HCT116 (cell line): Measurements from ENCODE around the gene DDX19B. TPM values are rescaled to one million over a fixed set of nuclear protein-coding genes. Genes with fewer than 3 reads are reported as not detected.
"Not testable (repeated sequence)": the region's sequence is repeated elsewhere in the genome, so short reads cannot be mapped to it uniquely, and the experiment has no call there.

Source experiments
- ATAC-seq: fragments of 200-7000 bp; cut with Tn5 transposase; 2 replicates; pipeline ENCODE4 v1.9.1; 2020; ENCODE audit warnings: mild to moderate bottlenecking, moderate library complexity
- BruUV-seq: library from RNA; stranded (reverse); fragments of 400-500 nt; replicated peaks from 2 replicates; lab custom pipeline; 2021; lab: Mats Ljungman, UMichigan
- CTCF ChIA-PET: fragments of 300-600 bp; sonication (Branson Sonifier 250); formaldehyde crosslinking; loops from one replicate; lab custom pipeline; 2021; ENCODE audit warnings: antibody characterized with exemption; lab: Charles Lee
- POLR2A ChIA-PET: fragments of 300-600, 350-600 bp; sonication (Branson Sonifier 250); formaldehyde crosslinking; loops from one replicate; lab custom pipeline; 2021; ENCODE audit warnings: antibody characterized with exemption; lab: Charles Lee
- RAD21 ChIA-PET, 2 experiments: fragments of 300-600 bp; sonication (Branson Sonifier 250); formaldehyde crosslinking; loops; one replicate each; lab custom pipeline; 2023; ENCODE audit warnings: low total read pairs in 2 of 2; ENCODE audit not compliant: uncharacterized antibody in 2 of 2, unreplicated experiment in 2 of 2, low non-redundant PET in 1 of 2; lab: Charles Lee
- DNase-seq: peaks from one replicate; pipeline ENCODE4 v3.0.0-alpha.2; 2010; ENCODE audit warnings: low read depth, low spot score
- H2AFZ ChIP-seq: fragments of 200-600 bp; shearing (Covaris generic), sonication (generic); 2 replicates; pipeline ENCODE4 v1.6.1; 2017; ENCODE audit warnings: low read depth, mixed run types, mixed read lengths, antibody characterized with exemption, low read length; ENCODE audit not compliant: poor library complexity, severe bottlenecking
- H3K27ac ChIP-seq: 2 replicates; pipeline ENCODE4 v1.5.1; 2012; ENCODE audit warnings: low read depth, low read length
- H3K27me3 ChIP-seq: fragments of 200-600 bp; sonication (generic); 2 replicates; pipeline ENCODE4 v1.6.1; 2016; ENCODE audit warnings: mixed run types, low read length, mixed read lengths; ENCODE audit not compliant: insufficient read depth
- H3K36me3 ChIP-seq, 2 experiments: fragments of 200-500 bp in 1 of 2; fragments of 200-600 bp in 1 of 2; sonication (Bioruptor generic) in 1 of 2; sonication (generic) in 1 of 2; 2 replicates each; pipeline versions ENCODE4 v1.5.1 to v1.6.1; 2014 to 2016; ENCODE audit warnings: low read length in 2 of 2, inconsistent platforms in 1 of 2, mixed read lengths in 1 of 2, mixed run types in 1 of 2; ENCODE audit not compliant: insufficient read depth in 2 of 2, control insufficient read depth in 1 of 2
- H3K4me1 ChIP-seq, 2 experiments: fragments of 200-600 bp in 1 of 2; sonication (generic) in 1 of 2; 2 replicates each; pipeline versions ENCODE4 v1.5.1 to v1.6.1; 2012 to 2017; ENCODE audit warnings: low read length in 2 of 2, inconsistent platforms in 1 of 2, mild to moderate bottlenecking in 1 of 2, mixed read lengths in 1 of 2, mixed run types in 1 of 2, moderate library complexity in 1 of 2; ENCODE audit not compliant: insufficient read depth in 2 of 2, control insufficient read depth in 1 of 2
- H3K4me2 ChIP-seq: fragments of 200-600 bp; sonication (generic); 2 replicates; pipeline ENCODE4 v1.6.1; 2017; ENCODE audit warnings: mixed run types, low read length, mixed read lengths
- H3K4me3 ChIP-seq, 2 experiments: fragments of 200-600 bp in 1 of 2; sonication (generic) in 1 of 2; replicated peaks in 1 of 2; 2 replicates each; pipeline ENCODE4 v1.5.1; 2011 to 2016; ENCODE audit warnings: low read length in 2 of 2, control low read depth in 1 of 2, low read depth in 1 of 2, mild to moderate bottlenecking in 1 of 2, mixed read lengths in 1 of 2, mixed run types in 1 of 2
- H3K79me2 ChIP-seq: fragments of 200-600 bp; sonication (generic); 2 replicates; pipeline ENCODE4 v1.6.1; 2017; ENCODE audit warnings: mild to moderate bottlenecking, mixed run types, low read length, moderate library complexity, mixed read lengths; ENCODE audit not compliant: insufficient read depth
- H3K9ac ChIP-seq: fragments of 200-600 bp; sonication (generic); 2 replicates; pipeline ENCODE4 v1.6.1; 2016; ENCODE audit warnings: low read length, mixed read lengths
- H3K9me2 ChIP-seq: fragments of 200-600 bp; sonication (generic), shearing (Covaris generic); 2 replicates; pipeline ENCODE4 v1.6.1; 2017; ENCODE audit warnings: mixed run types, mild to moderate bottlenecking, moderate library complexity; ENCODE audit not compliant: insufficient read depth
- H3K9me3 ChIP-seq, 2 experiments: fragments of 200-500 bp in 1 of 2; fragments of 200-600 bp in 1 of 2; sonication (Bioruptor generic) in 1 of 2; sonication (generic) in 1 of 2; 2 replicates each; pipeline ENCODE4 v1.6.1; 2014 to 2017; ENCODE audit warnings: low read length in 2 of 2, mixed read lengths in 2 of 2, inconsistent platforms in 1 of 2, low read depth in 1 of 2, mild to moderate bottlenecking in 1 of 2, mixed run types in 1 of 2, moderate library complexity in 1 of 2; ENCODE audit not compliant: control insufficient read depth in 1 of 2, insufficient read depth in 1 of 2
- H4K20me1 ChIP-seq: fragments of 200-600 bp; sonication (generic), shearing (Covaris generic); 2 replicates; pipeline ENCODE4 v1.6.1; 2017; ENCODE audit warnings: mixed run types, mild to moderate bottlenecking, moderate library complexity; ENCODE audit not compliant: insufficient read depth
- CBX3 ChIP-seq: IDR thresholded peaks from 2 replicates; pipeline ENCODE4 v1.6.1; 2012; ENCODE audit warnings: low read depth
- CEBPB ChIP-seq: IDR thresholded peaks from 2 replicates; pipeline ENCODE4 v1.6.1; 2012; ENCODE audit warnings: low read depth
- ELF1 ChIP-seq: IDR thresholded peaks from 2 replicates; pipeline ENCODE4 v1.6.1; 2012; ENCODE audit warnings: low read depth, borderline replicate concordance
- EZH2 ChIP-seq: fragments of 200-600 bp; sonication (generic); IDR thresholded peaks from 2 replicates; pipeline ENCODE4 v1.6.1; 2017; ENCODE audit warnings: antibody characterized with exemption, mixed run types
- FOSL1 ChIP-seq: IDR thresholded peaks from 2 replicates; pipeline ENCODE4 v1.6.1; 2012; ENCODE audit warnings: low read depth
- JUND ChIP-seq: IDR thresholded peaks from 2 replicates; pipeline ENCODE4 v1.6.1; 2012
- POLR2AphosphoS5 ChIP-seq: IDR thresholded peaks from 2 replicates; pipeline ENCODE4 v1.6.1; 2011; ENCODE audit warnings: mild to moderate bottlenecking, low read depth, low read length, moderate library complexity
- SIN3A ChIP-seq: IDR thresholded peaks from 2 replicates; pipeline ENCODE4 v1.6.1; 2012; ENCODE audit warnings: low read depth
- TCF7L2 ChIP-seq: IDR thresholded peaks from 2 replicates; pipeline ENCODE4 v1.7.0; 2011; ENCODE audit warnings: borderline replicate concordance, inconsistent platforms; ENCODE audit not compliant: insufficient read depth, insufficient read length; ENCODE audit errors: extremely low read depth
- intact Hi-C: fragments of 100-400 bp; cut with micrococcal nuclease; formaldehyde crosslinking; loops from 2 replicates; pipeline ENCODE4 v1.10.0; 2022
- total RNA-seq: library from RNA; stranded (reverse); gene quantifications from one replicate; pipeline ENCODE4 v1.2.1, GENCODE V29; 2021; ENCODE audit not compliant: unreplicated experiment
- TF ChIP-seq, protein P1 (sequence below): IDR thresholded peaks from 2 replicates; pipeline ENCODE4 v1.6.1; 2012
- TF ChIP-seq, protein P2 (sequence below): IDR thresholded peaks from 2 replicates; pipeline ENCODE4 v1.6.1; 2011; ENCODE audit warnings: mild to moderate bottlenecking, low read length, moderate library complexity; ENCODE audit not compliant: insufficient replicate concordance; ENCODE audit errors: extremely low read depth

Gene DDX19B
- total RNA-seq, 1 experiment from 2014 or later, result 36.6 TPM

DNA sequence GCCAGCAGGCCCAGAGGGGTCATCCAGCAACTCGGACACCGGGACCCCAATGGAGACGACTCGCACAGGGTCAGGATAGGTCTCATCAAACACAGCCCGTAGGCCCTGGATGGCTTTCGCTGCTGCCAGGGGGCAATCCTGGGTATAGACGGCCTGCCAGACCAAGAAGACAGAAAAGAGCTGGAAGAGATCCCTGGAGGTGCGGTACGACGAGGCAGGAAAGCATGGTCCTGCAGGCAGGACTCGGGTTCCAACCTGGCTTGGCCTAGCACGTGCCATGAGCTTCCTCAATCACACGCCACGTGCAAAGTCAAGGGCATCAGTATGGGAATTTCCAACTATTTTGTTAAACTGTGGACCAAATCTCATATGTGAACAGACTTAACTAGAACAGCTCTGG is 40.9 kb upstream of the DDX19B start:
- no peak overlapping the region for H3K4me2 ChIP-seq
- no peaks in the 10 kb centered on the region for H3K27me3 ChIP-seq
- POLR2A ChIA-PET, result interaction anchor here (0.9 kb wide), 1 partner anchor 13 kb away, joined by 3 read pairs; no protein-coding TSS in a partner anchor
- H4K20me1 ChIP-seq, result no peaks in the 10 kb centered on the region
- no peak overlapping the region for H3K4me3 ChIP-seq
- H3K9me2 ChIP-seq, result no peaks in the 10 kb centered on the region
- no peak overlapping the region for H2AFZ ChIP-seq
- ATAC-seq (no peak), DNase-seq (no peak)
- no peaks in the 10 kb centered on the region for H3K4me1 ChIP-seq
- no peak overlapping the region for H3K9ac ChIP-seq
- CTCF ChIA-PET, result no interaction called here
- no peaks in the 10 kb centered on the region for H3K9me3 ChIP-seq
- H3K27ac ChIP-seq, result no peak overlapping the region
- no TSS peak for BruUV-seq
- H3K79me2 ChIP-seq, result peaks cover 15% of the 10 kb centered on the region; the same call in 1 of the 2 replicates
- intact Hi-C loops, result loop anchor here (10.0 kb wide), 1 partner anchor 93 kb away; no protein-coding TSS in a partner anchor
- peaks cover 58 to 75% of the 10 kb centered on the region in 2 experiments for H3K36me3 ChIP-seq
- RAD21 ChIA-PET, result no interaction called here
- TF ChIP-seq SIN3A, result no peak
- no peak for TF ChIP-seq ELF1
- no peak for TF ChIP-seq POLR2AphosphoS5

DNA sequence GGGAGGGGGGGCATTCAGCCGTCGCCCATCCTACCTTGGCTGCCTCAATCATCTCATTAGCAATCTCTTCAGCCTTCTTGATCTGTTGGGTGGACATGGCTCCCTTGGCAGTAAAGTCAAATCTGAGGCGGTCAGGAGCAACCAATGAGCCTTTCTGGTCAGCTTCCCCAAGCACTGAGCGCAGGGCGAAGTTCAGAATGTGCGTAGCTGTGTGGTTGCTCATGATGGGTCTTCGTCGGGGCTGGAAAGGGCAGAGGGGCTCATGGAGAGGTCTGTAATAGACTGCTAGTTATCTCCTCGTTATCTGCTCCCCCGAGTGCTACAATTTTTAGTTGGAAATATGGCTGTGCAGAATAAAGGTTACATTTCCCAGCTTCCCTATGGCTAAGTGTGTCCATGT is 40.0 kb upstream of the DDX19B start:
- Histone ChIP-seq H3K9me3 (no peaks in the 10 kb centered on the region), H3K4me3 (no peak overlapping the region), H3K36me3 (peaks cover 56 to 69% of the 10 kb centered on the region in 2 experiments), H3K9me2 (no peaks in the 10 kb centered on the region), H2AFZ (no peak overlapping the region), H3K9ac (no peak overlapping the region), H4K20me1 (no peaks in the 10 kb centered on the region), H3K27me3 (no peaks in the 10 kb centered on the region)
- no TSS peak for BruUV-seq
- ChIA-PET RAD21 (no interaction called here), POLR2A (interaction anchor here (0.9 kb wide), 1 partner anchor 12 kb away, joined by 3 read pairs; no protein-coding TSS in a partner anchor), CTCF (interaction anchor here (1.2 kb wide), 1 partner anchor 9 kb away, joined by 4 read pairs; no protein-coding TSS in a partner anchor)
- DNase-seq, result no peak
- intact Hi-C loops, result loop anchor here (10.0 kb wide), 1 partner anchor 94 kb away; no protein-coding TSS in a partner anchor
- TF ChIP-seq, protein P1, sequence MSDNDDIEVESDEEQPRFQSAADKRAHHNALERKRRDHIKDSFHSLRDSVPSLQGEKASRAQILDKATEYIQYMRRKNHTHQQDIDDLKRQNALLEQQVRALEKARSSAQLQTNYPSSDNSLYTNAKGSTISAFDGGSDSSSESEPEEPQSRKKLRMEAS, result no peak
- TF ChIP-seq EZH2 (no peak), JUND (no peak), CBX3 (no peak), POLR2AphosphoS5 (no peak), TCF7L2 (no peak), FOSL1 (no peak), CEBPB (no peak)
- TF ChIP-seq, protein P2, sequence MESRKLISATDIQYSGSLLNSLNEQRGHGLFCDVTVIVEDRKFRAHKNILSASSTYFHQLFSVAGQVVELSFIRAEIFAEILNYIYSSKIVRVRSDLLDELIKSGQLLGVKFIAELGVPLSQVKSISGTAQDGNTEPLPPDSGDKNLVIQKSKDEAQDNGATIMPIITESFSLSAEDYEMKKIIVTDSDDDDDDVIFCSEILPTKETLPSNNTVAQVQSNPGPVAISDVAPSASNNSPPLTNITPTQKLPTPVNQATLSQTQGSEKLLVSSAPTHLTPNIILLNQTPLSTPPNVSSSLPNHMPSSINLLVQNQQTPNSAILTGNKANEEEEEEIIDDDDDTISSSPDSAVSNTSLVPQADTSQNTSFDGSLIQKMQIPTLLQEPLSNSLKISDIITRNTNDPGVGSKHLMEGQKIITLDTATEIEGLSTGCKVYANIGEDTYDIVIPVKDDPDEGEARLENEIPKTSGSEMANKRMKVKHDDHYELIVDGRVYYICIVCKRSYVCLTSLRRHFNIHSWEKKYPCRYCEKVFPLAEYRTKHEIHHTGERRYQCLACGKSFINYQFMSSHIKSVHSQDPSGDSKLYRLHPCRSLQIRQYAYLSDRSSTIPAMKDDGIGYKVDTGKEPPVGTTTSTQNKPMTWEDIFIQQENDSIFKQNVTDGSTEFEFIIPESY, result no peak
- TF ChIP-seq, all 23 proteins: peak for 0
- Histone ChIP-seq H3K27ac (no peak overlapping the region), H3K4me1 (no peaks in the 10 kb centered on the region), H3K79me2 (peaks cover 15% of the 10 kb centered on the region; the same call in 1 of the 2 replicates), H3K4me2 (no peak overlapping the region)
- no peak for ATAC-seq

DNA sequence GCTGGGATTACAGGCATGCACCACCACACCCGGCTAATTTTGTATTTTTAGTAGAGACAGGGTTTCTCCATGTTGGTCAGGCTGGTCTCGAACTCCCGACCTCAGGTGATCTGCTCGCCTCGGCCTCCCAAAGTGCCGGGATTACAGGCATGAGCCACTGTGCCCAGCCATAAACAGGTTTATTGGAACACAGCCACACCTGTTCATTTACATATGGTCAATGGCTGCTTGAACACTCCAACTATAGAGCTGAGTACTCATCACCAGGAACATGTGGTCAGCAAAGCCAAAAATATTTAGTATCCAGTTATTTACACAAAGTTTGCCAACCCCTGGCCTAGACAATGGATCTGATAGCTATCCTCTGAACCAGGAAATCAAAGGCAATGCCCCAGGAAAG is 39.1 kb upstream of the DDX19B start:
- H3K4me3 ChIP-seq, ATAC-seq, DNase-seq, H3K27ac ChIP-seq, BruUV-seq, CTCF ChIA-PET, H3K9me2 ChIP-seq, H4K20me1 ChIP-seq, H2AFZ ChIP-seq, H3K4me2 ChIP-seq, H3K4me1 ChIP-seq, RAD21 ChIA-PET, POLR2A ChIA-PET, H3K9ac ChIP-seq, H3K27me3 ChIP-seq, H3K9me3 ChIP-seq: not testable (repeated sequence)
- intact Hi-C loops, result loop anchor here (10.0 kb wide), 1 partner anchor 95 kb away; no protein-coding TSS in a partner anchor
- Histone ChIP-seq H3K36me3 (peaks cover 62 to 70% of the 10 kb centered on the region in 2 experiments), H3K79me2 (peaks cover 15% of the 10 kb centered on the region; the same call in 1 of the 2 replicates)
